ENCODE measurements around the gene SPNS2. TPM values are rescaled to one million over a fixed set of nuclear protein-coding genes. Genes with fewer than 3 reads are reported as not detected.

SPNS2 gene
- total RNA-seq, 1 experiment from 2014 or later = 0.33 TPM

- Histone ChIP-seq H3K27ac (ENCODE audit: insufficient read length, low read depth, low read length) (no peak overlapping the region), H2AK5ac (ENCODE audit: insufficient read length, low read length) (no peak overlapping the region), H3K4ac (ENCODE audit: low read depth, low read length) (no peak overlapping the region), H3T11ph (ENCODE audit: low read length) (no peak overlapping the region), H4K91ac (ENCODE audit: insufficient read length, low read depth, low read length) (no peak overlapping the region), H3K18ac (ENCODE audit: insufficient read length, low read depth, low read length) (no peak overlapping the region), H3K9me3 (ENCODE audit: control insufficient read depth, low read depth, low read length) (no peaks in the 10 kb centered on the region), H2BK12ac (ENCODE audit: insufficient read length, low read depth, low read length) (no peak overlapping the region), H2BK5ac (ENCODE audit: insufficient read length, low read length) (no peak overlapping the region), H2BK120ac (ENCODE audit: low read depth, low read length, poor library complexity, severe bottlenecking) (no peak overlapping the region), H2BK15ac (ENCODE audit: low read depth, low read length) (no peak overlapping the region), H2AFZ (ENCODE audit: low read length) (no peak overlapping the region), H4K5ac (ENCODE audit: insufficient read length, low read depth, low read length) (no peak overlapping the region), H3K79me2 (ENCODE audit: insufficient read depth, low read length) (peaks cover 9% of the 10 kb centered on the region; the same call in 1 of the 2 replicates), H3K4me1 (ENCODE audit: insufficient read depth, low read length) (no peaks in the 10 kb centered on the region), H4K20me1 (ENCODE audit: control insufficient read depth, insufficient read depth, insufficient read length) (peaks cover 3% of the 10 kb centered on the region), H3K9ac (ENCODE audit: extremely low read depth, insufficient read length, low read length) (no peak overlapping the region), H3K79me1 (ENCODE audit: insufficient read depth, low read depth, low read length, poor library complexity, severe bottlenecking) (no peaks in the 10 kb centered on the region), H4K8ac (replicated peaks; ENCODE audit: insufficient read length, low read depth, low read length) (no peak overlapping the region), H3K27me3 (ENCODE audit: insufficient read depth, low read length) (no peaks in the 10 kb centered on the region), H3K56ac (ENCODE audit: insufficient read length, low read depth, low read length) (no peak overlapping the region), H3K4me2 (ENCODE audit: insufficient read depth, insufficient read length, low read length) (no peak overlapping the region), H3K23ac (ENCODE audit: insufficient read length, low read depth, low read length) (no peak overlapping the region), H3K23me2 (ENCODE audit: insufficient read length, low read depth, low read length, poor library complexity, severe bottlenecking) (peaks cover 11% of the 10 kb centered on the region), H2BK20ac (ENCODE audit: low read depth, low read length, poor library complexity, severe bottlenecking) (no peak overlapping the region), H3K14ac (ENCODE audit: insufficient read depth, low read length) (no peak overlapping the region)
- H3K36me3 Mint-ChIP-seq (ENCODE audit: insufficient read depth in 1 of 3, low read depth in 3 of 3) = peaks cover 46 to 90% (median 70%) of the 10 kb centered on the region in 3 experiments
- H3K27me3 Mint-ChIP-seq (ENCODE audit: low read depth) = no peaks in the 10 kb centered on the region
- TF ChIP-seq CTCF (conservative IDR thresholded peaks at IDR 0.05) = no peak
- no peak overlapping the region; a peak in 1 of 5 replicates for H3K4me3 Mint-ChIP-seq
- no CpG with 5 or more reads among the region's 16 CpGs for WGBS (ENCODE audit: extremely low coverage, insufficient read length, low lambda C conversion rate)
- no peaks in the 10 kb centered on the region for H3K9me3 Mint-ChIP-seq
- H3K4me1 Mint-ChIP-seq = peaks cover 11 to 15% of the 10 kb centered on the region in 2 experiments
- DNase-seq = no peak
- H3K27ac Mint-ChIP-seq = no peak overlapping the region; a peak in 1 of 7 replicates
Observed at GRCh38 chr17:4550534-4551039, 51.9 kb downstream of the SPNS2 start.
